Superior temporal gyrus (tissue), 1 donor: Measurements from ENCODE around the gene DHODH.
"Not testable (repeated sequence)": the region's sequence is repeated elsewhere in the genome, so short reads cannot be mapped to it uniquely, and the experiment has no call there.

Source experiments
- DNase-seq: peaks from one replicate; pipeline ENCODE4 v3.0.0-alpha.2; 2016; ENCODE audit errors: extremely low spot score

DHODH gene

DNA sequence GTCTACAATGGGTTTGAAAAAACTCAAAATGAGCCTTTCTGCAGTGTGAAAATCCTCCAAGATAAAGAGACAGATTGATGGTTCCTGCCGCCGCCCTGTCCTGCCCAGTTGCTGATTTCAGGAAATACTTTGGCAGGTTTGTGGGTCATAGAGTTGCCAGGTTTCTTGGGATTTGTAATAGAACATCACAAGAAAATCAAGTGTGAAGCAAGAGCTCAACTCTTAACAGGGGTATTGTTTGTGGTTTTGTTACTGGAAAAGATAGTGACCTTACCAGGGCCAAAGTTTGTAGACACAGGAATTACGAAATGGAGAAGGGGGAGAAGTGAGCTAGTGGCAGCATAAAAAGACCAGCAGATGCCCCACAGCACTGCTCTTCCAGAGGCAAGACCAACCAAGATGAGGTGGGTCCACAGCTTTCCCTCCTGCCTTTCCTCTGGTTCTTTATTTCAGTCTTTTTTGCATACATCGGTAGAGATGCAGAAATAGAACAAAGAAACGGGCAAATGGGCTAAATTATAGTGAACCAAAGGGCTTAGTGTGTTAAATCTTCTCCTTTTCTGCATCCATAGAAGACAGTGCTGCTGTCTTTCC, 45.8 kb downstream of the DHODH start, which contains the start of gene HP:
HP (plus strand) TSS at position 252 of the 594 bp plus-strand sequence; CDS start at position 400, 148 bp downstream.
- DNase-seq = not testable (repeated sequence)

DNA sequence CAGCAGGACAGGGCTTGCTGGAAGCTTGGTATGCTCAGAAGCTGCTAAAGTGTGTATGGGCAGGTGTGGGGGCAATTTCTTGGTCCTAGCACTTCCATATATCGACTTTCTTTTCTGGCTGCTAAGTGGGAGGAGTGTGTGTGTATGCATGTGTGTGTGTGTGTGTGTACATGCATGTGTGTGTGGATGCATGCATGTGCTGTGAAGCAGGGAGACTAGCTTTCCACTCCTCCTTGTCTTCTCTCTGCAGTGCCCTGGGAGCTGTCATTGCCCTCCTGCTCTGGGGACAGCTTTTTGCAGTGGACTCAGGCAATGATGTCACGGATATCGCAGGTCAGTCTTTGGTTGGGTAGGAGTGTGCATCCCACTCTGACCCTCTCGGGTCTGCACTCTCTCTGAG, 47.4 kb downstream of the DHODH start:
- no peak for DNase-seq

DNA sequence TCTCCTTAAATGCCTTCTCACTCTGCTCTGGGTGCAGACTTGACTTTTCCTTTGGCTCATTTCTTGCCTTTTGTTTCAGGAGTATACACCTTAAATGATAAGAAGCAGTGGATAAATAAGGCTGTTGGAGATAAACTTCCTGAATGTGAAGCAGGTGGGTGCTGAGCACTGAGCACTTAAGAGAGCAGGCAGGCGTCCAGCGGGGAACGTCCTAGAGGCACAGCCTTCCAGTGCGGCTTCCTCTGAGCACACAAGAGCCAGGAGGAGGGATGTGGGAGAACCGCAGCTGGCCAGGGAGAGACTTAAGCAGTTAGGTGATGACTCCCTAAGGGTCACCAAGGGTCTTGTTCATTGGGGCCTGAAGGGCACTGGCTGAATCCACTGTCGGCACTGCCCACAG, 48.8 kb downstream of the DHODH start:
- DNase-seq = not testable (repeated sequence)

DNA sequence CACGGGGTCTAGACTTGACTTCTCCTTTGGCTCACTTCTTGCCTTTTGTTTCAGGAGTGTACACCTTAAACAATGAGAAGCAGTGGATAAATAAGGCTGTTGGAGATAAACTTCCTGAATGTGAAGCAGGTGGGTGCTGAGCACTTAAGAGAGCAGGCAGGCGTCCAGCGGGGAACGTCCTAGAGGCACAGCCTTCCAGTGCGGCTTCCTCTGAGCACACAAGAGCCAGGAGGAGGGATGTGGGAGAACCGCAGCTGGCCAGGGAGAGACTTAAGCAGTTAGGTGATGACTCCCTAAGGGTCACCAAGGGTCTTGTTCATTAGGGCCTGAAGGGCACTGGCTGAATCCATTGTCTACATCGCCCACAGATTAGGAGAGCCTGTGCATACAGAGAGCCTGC, 50.5 kb downstream of the DHODH start:
- DNase-seq = not testable (repeated sequence)

DNA sequence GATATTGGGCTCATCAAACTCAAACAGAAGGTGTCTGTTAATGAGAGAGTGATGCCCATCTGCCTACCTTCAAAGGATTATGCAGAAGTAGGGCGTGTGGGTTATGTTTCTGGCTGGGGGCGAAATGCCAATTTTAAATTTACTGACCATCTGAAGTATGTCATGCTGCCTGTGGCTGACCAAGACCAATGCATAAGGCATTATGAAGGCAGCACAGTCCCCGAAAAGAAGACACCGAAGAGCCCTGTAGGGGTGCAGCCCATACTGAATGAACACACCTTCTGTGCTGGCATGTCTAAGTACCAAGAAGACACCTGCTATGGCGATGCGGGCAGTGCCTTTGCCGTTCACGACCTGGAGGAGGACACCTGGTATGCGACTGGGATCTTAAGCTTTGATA, 51.9 kb downstream of the DHODH start:
- no peak for DNase-seq

DNA sequence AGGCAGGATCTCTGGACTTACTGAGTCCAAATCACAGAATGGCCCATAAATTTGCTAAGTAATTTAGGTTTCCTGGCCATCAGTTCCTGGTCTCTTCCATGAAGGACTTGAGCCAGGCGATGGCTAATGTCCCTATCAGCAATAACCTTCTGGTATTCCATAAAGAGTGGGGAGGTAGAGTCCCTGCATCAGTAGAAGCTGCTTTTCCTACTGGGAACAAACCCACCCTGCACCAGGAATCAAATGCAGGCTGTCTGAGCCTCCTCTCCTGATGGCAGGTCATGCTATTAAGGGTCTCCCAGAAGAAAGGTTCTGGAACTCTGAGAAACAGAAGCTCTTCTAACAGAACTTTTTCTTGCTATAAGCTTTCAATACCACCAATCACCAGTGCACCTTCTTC, 53.0 kb downstream of the DHODH start:
- DNase-seq = no peak

DNA sequence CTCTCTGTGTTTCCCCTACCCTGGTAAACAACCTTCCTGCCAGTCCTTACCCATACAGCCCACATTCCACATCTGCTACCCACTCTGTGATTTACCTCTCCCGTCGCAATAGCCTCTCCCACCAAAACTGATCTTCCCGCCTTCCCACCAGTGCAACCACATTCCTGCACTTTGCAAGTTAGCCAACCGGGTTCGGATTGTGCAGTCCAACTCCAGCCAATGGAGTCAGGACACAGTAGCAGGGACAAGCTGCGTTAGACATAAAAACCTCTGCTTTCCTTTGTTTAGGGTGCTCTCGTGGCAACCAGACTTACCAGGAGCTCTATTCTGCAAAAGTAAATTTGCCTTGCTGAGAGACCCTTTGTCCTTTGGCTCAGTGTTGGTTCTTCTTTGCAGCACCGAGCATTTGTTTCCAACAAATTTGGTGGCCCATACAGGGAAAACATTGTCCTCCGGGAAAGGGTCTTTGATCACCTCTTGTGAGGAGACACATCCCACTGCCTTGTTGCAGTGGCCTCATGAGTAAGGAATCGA, 55.9 kb downstream of the DHODH start:
- DNase-seq = no peak

DNA sequence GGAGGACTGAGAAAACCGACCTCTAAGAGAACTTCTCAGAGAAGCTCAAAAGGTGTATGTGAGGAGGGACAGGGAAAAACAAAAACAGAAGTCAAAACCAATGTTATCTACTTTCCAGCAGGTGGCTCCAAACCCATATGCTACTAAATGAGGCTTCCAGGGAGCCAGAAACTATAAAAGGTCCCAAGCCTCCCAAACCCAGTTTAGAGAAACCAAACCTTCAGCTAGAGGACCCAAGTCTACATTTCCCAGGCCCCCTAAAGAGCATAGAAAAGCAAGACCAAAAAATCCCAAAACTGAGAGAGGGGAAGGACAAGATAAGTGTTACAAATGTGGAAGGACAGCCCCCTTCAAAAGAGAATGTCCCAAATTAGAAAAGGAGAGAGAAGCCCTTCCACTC, 58.2 kb downstream of the DHODH start:
- DNase-seq = peak; percentile 71

DNA sequence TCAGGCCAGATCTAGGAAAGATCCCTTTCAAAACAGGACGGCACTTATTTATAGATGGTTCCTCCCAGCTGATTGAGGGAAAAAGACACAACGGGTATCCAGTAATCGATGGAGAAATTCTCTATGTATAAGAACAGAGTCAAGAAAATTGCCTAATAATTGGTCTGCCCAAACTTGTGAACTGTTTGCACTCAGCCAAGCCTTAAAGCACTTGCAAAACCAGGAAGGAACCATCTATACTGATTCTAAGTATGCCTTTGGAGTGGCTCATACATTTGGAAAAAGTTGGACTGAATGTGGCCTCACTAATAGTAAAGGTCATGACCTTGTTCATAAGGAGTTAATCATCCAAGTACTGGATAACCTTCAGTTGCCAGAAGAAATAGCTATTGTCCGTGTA, 60.4 kb downstream of the DHODH start:
- no peak for DNase-seq

DNA sequence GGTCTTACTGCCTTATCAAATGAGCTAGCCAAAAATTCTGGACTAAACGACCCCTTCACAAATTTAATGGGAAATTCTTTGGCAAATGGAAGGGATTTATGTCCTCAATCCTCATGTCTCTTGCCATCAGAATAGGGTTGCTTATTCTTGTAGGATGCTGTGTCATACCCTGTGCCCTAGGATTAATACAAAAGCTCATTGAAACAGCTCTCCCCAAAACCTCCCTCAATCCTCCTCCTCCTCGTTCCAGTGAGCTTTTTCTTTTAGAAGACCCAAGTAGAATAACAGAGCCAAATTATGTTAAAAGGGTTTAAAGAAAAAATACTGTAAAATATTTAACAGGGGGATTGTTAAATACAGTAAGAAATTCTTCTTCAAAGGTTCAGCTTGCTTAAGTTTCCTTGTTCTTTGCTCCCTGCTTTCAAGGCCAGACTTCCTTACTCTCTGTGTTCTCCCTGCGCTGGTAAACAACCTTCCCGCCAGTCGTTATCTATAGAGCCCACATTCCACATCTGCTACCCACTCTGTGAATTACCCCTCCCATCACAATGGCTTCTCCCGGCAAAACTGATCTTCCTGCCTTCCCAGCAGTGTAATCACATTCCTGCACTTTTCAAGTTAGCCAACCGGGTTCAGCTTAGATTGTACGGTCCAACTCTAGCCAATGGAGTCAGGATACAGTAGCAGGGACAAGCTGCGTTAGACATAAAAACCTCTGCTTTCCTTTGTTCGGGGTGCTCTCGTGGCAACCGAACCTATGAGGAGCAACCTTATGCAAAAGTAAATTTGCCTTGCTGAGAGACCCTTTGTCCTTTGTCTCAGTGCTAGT, 64.2 kb downstream of the DHODH start:
- DNase-seq = peak; percentile 47

DNA sequence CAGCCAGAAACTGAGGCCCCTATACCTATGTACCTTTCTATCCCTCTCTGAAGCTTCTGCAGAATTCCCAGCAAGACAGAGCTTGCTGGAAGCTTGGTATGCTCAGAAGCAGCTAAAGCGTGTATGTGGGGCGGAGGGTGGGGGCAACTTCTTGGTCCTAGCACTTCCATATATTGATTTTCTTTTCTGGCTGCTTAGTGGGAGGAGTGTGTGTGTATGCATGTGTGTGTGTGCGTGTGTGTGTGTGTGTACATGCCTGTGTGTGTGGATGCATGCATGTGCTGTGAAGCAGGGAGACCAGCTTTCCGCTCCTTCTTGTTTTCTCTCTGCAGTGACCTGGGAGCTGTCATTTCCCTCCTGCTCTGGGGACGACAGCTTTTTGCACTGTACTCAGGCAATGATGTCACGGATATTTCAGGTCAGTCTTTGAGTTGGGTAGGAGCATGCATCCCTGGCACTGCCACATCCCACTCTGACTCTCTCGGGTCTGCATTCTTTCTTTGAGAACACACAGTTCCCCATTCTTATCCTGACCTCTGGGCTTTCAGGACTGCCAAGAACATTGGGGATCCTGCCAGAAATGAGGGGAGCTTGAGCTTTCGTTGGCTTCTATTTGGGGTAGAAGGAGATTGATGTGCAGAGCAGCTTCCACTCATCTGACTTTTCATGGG, 65.2 kb downstream of the DHODH start:
- DNase-seq = peak; percentile 47

DNA sequence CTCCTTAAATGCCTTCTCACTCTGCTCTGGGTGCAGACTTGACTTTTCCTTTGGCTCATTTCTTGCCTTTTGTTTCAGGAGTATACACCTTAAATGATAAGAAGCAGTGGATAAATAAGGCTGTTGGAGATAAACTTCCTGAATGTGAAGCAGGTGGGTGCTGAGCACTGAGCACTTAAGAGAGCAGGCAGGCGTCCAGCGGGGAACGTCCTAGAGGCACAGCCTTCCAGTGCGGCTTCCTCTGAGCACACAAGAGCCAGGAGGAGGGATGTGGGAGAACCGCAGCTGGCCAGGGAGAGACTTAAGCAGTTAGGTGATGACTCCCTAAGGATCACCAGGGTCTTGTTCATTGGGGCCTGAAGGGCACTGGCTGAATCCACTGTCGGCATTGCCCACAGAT, 66.5 kb downstream of the DHODH start:
- not testable (repeated sequence) for DNase-seq
